Naive thymus-derived CD4-positive, alpha-beta T cell (primary cell): ENCODE measurements around the gene LAMTOR1. TPM values are rescaled to one million over a fixed set of nuclear protein-coding genes. Genes with fewer than 3 reads are reported as not detected.

Experiments used
- ATAC-seq: fragments of 150-1000 bp; cut with Tn5 transposase; 2 replicates; pipeline ENCODE4 v1.10.0; 2021; ENCODE audit warnings: mild to moderate bottlenecking, moderate library complexity
- CTCF ChIA-PET: fragments of 350-600 bp; sonication (Branson Sonifier 250); formaldehyde crosslinking; loops from one replicate; lab custom pipeline; 2021; ENCODE audit warnings: antibody characterized with exemption; lab: Charles Lee
- POLR2A ChIA-PET: fragments of 350-600 bp; sonication (Branson Sonifier 250); formaldehyde crosslinking; loops from one replicate; lab custom pipeline; 2021; ENCODE audit warnings: antibody characterized with exemption, inconsistent platforms; lab: Charles Lee
- DNase-seq, 9 donors: peaks; one replicate each; pipeline versions ENCODE4 v3.0.0 to v3.0.0-alpha.2; 2020 to 2022; ENCODE audit warnings: mixed read lengths in 1 of 9
- H3K27ac ChIP-seq: one replicate; pipeline ENCODE4 v1.7.0; 2013; ENCODE audit warnings: mild to moderate bottlenecking, low read depth, low read length, moderate library complexity
- H3K27me3 ChIP-seq, 2 donors: one replicate each; pipeline ENCODE4 v1.7.0; 2013; ENCODE audit warnings: low read length in 2 of 2, mild to moderate bottlenecking in 2 of 2, moderate library complexity in 2 of 2; ENCODE audit not compliant: control insufficient read depth in 2 of 2, insufficient read depth in 2 of 2
- H3K36me3 ChIP-seq, 3 experiments: 1 replicate in 2 of 3; 2 replicates in 1 of 3; pipeline ENCODE4 v1.7.0; 2013; ENCODE audit warnings: low read length in 3 of 3, mild to moderate bottlenecking in 3 of 3, moderate library complexity in 1 of 3; ENCODE audit not compliant: insufficient read depth in 3 of 3, control insufficient read depth in 2 of 3
- H3K4me1 ChIP-seq, 2 donors: one replicate each; pipeline ENCODE4 v1.7.0; 2013; ENCODE audit warnings: low read length in 2 of 2, mild to moderate bottlenecking in 2 of 2, moderate library complexity in 1 of 2; ENCODE audit not compliant: control insufficient read depth in 2 of 2, insufficient read depth in 2 of 2
- H3K4me3 ChIP-seq: 2 replicates; pipeline ENCODE4 v1.7.0; 2013; ENCODE audit warnings: mild to moderate bottlenecking, low read length
- H3K9me3 ChIP-seq, 3 experiments: 1 replicate in 2 of 3; 2 replicates in 1 of 3; pipeline ENCODE4 v1.7.0; 2013; ENCODE audit warnings: low read length in 3 of 3; ENCODE audit not compliant: control insufficient read depth in 2 of 3
- H3K27ac Mint-ChIP-seq, 9 donors: one replicate each; pipeline ENCODE4 v1.8.0; 2020 to 2022; ENCODE audit warnings: mixed read lengths in 9 of 9, mild to moderate bottlenecking in 8 of 9, moderate library complexity in 5 of 9, inconsistent platforms in 2 of 9
- H3K27me3 Mint-ChIP-seq, 5 donors: one replicate each; pipeline ENCODE4 v1.8.0; 2021 to 2022; ENCODE audit warnings: mixed read lengths in 5 of 5, mild to moderate bottlenecking in 1 of 5
- H3K36me3 Mint-ChIP-seq, 5 donors: one replicate each; pipeline ENCODE4 v1.8.0; 2020 to 2022; ENCODE audit warnings: mixed read lengths in 5 of 5, mild to moderate bottlenecking in 3 of 5, inconsistent platforms in 1 of 5
- H3K4me1 Mint-ChIP-seq, 7 donors: one replicate each; pipeline ENCODE4 v1.8.0; 2020 to 2022; ENCODE audit warnings: mixed read lengths in 7 of 7, mild to moderate bottlenecking in 3 of 7, inconsistent platforms in 1 of 7
- H3K4me3 Mint-ChIP-seq, 10 donors: one replicate each; pipeline ENCODE4 v1.8.0; 2020 to 2022; ENCODE audit warnings: mild to moderate bottlenecking in 10 of 10, mixed read lengths in 10 of 10, moderate library complexity in 6 of 10, inconsistent platforms in 2 of 10
- H3K9me3 Mint-ChIP-seq, 11 donors: one replicate each; pipeline ENCODE4 v1.8.0; 2020 to 2022; ENCODE audit warnings: mixed read lengths in 11 of 11, mild to moderate bottlenecking in 4 of 11, inconsistent platforms in 1 of 11, moderate library complexity in 1 of 11
- intact Hi-C, 2 donors: fragments of 100-400 bp; cut with micrococcal nuclease; formaldehyde crosslinking; loops; one replicate each; pipeline ENCODE4 v1.15.1; 2023
- polyA plus RNA-seq, 2 donors: library from polyadenylated mRNA; unstranded; fragments of 300-500 nt; fragmentation: Illumina TruSeq; gene quantifications; one replicate each; pipeline ENCODE4 v1.2.3, GENCODE V29; 2021
- total RNA-seq, 6 experiments: library from RNA in 5 of 6; stranded (reverse) in 5 of 6; gene quantifications; 1 replicate in 5 of 6; 2 replicates in 1 of 6; pipeline ENCODE4 v1.2.3 and lab custom pipeline; 2021 to 2026

Gene LAMTOR1
- total and polyA plus RNA-seq, 7 experiments from 2014 or later = 41.8 to 83.0 (median 69.7) TPM

- H3K27me3 Mint-ChIP-seq = peaks cover 9 to 19% (median 12%) of the 10 kb centered on the region in 5 donors
These were observed 20.1 kb upstream of the LAMTOR1 start for GRCh38 chr11:72123117-72123653.

GRCh38 chr11:72122607-72123006 is 19.5 kb upstream of the LAMTOR1 start:
- ChIA-PET POLR2A (no interaction called here), CTCF (no interaction called here)
- Mint-ChIP-seq H3K27ac (no peak overlapping the region), H3K27me3 (peaks cover 9 to 15% (median 13%) of the 10 kb centered on the region in 5 donors), H3K4me3 (no peak overlapping the region), H3K36me3 (peaks cover 0 to 8% (median 0%) of the 10 kb centered on the region in 5 donors), H3K9me3 (peaks cover 0 to 20% (median 0%) of the 10 kb centered on the region in 11 donors), H3K4me1 (peaks cover 0 to 6% (median 0%) of the 10 kb centered on the region in 7 donors)
- Histone ChIP-seq H3K27me3 (no peaks in the 10 kb centered on the region), H3K4me1 (no peaks in the 10 kb centered on the region), H3K9me3 (no peaks in the 10 kb centered on the region), H3K36me3 (no peaks in the 10 kb centered on the region), H3K27ac (no peak overlapping the region), H3K4me3 (no peak overlapping the region)
- ATAC-seq = no peak
- no peak for DNase-seq
- intact Hi-C loops = no loop called here

More at GRCh38 chr11:72123117-72123653, 20.1 kb upstream of the LAMTOR1 start:
- no peak overlapping the region for H3K4me3 Mint-ChIP-seq
- intact Hi-C loops = no loop called here
- Histone ChIP-seq H3K27ac (no peak overlapping the region), H3K9me3 (no peaks in the 10 kb centered on the region), H3K4me1 (no peaks in the 10 kb centered on the region), H3K27me3 (no peaks in the 10 kb centered on the region), H3K36me3 (no peaks in the 10 kb centered on the region), H3K4me3 (no peak overlapping the region)
- ATAC-seq (no peak), DNase-seq (no peak)
- peaks cover 0 to 6% (median 0%) of the 10 kb centered on the region in 7 donors for H3K4me1 Mint-ChIP-seq
- H3K36me3 Mint-ChIP-seq = peaks cover 0 to 12% (median 0%) of the 10 kb centered on the region in 5 donors
- POLR2A ChIA-PET = no interaction called here
- CTCF ChIA-PET = no interaction called here
- no peak overlapping the region for H3K27ac Mint-ChIP-seq
- peaks cover 0 to 26% (median 2%) of the 10 kb centered on the region in 11 donors for H3K9me3 Mint-ChIP-seq

- CTCF ChIA-PET = no interaction called here
- Mint-ChIP-seq H3K4me3 (no peak overlapping the region), H3K9me3 (peaks cover 0 to 6% (median 0%) of the 10 kb centered on the region in 11 donors), H3K4me1 (peaks cover 0 to 6% (median 0%) of the 10 kb centered on the region in 7 donors), H3K27me3 (peaks cover 9 to 20% (median 15%) of the 10 kb centered on the region in 5 donors), H3K36me3 (peaks cover 0 to 7% (median 0%) of the 10 kb centered on the region in 5 donors), H3K27ac (no peak overlapping the region)
- no peak for ATAC-seq
- intact Hi-C loops = no loop called here
- Histone ChIP-seq H3K4me1 (no peaks in the 10 kb centered on the region), H3K27me3 (no peaks in the 10 kb centered on the region), H3K27ac (no peak overlapping the region), H3K9me3 (no peaks in the 10 kb centered on the region), H3K4me3 (no peak overlapping the region), H3K36me3 (no peaks in the 10 kb centered on the region)
- no peak for DNase-seq
- POLR2A ChIA-PET = no interaction called here
These were observed 17.8 kb upstream of the LAMTOR1 start for GRCh38 chr11:72120930-72121329.

- Mint-ChIP-seq H3K27me3 (peaks cover 9 to 20% (median 10%) of the 10 kb centered on the region in 5 donors), H3K4me3 (no peak overlapping the region), H3K36me3 (peaks cover 0 to 4% (median 0%) of the 10 kb centered on the region in 5 donors), H3K9me3 (peaks cover 0 to 3% (median 0%) of the 10 kb centered on the region in 11 donors), H3K27ac (no peak overlapping the region), H3K4me1 (peaks cover 0 to 5% (median 0%) of the 10 kb centered on the region in 7 donors)
- Histone ChIP-seq H3K4me3 (no peak overlapping the region), H3K9me3 (no peaks in the 10 kb centered on the region), H3K27me3 (no peaks in the 10 kb centered on the region), H3K4me1 (no peaks in the 10 kb centered on the region), H3K36me3 (no peaks in the 10 kb centered on the region), H3K27ac (no peak overlapping the region)
- CTCF ChIA-PET = interaction anchor here (0.7 kb wide), 1 partner anchor 90 kb away, joined by 4 read pairs; no protein-coding TSS in a partner anchor
- DNase-seq (peak in 1 of 9 donors; percentile 1), ATAC-seq (no peak)
- intact Hi-C loops = loop anchor here in 1 of 2 donors (10.0 kb wide), 2 partner anchors 676 to 1914 kb away; partner anchors contain the start of genes FADD and STARD10
- POLR2A ChIA-PET = no interaction called here
These were observed 16.1 kb upstream of the LAMTOR1 start for GRCh38 chr11:72119198-72119597.

- Mint-ChIP-seq H3K4me3 (no peak overlapping the region), H3K27me3 (peaks cover 4 to 20% (median 9%) of the 10 kb centered on the region in 5 donors), H3K4me1 (peaks cover 10 to 23% (median 20%) of the 10 kb centered on the region in 7 donors), H3K9me3 (peaks cover 0 to 3% (median 0%) of the 10 kb centered on the region in 11 donors), H3K36me3 (peaks cover 0 to 4% (median 0%) of the 10 kb centered on the region in 5 donors), H3K27ac (no peak overlapping the region)
- H3K9me3 ChIP-seq = no peaks in the 10 kb centered on the region
- H3K27me3 ChIP-seq = no peaks in the 10 kb centered on the region
- no peaks in the 10 kb centered on the region for H3K36me3 ChIP-seq
- H3K4me1 ChIP-seq = peaks cover 12 to 14% of the 10 kb centered on the region in 2 donors
- ChIA-PET CTCF (interaction anchor here (0.7 kb wide), 1 partner anchor 55 kb away, joined by 3 read pairs; no protein-coding TSS in a partner anchor), POLR2A (interaction anchor here (0.6 kb wide), 1 partner anchor 170 kb away, joined by 4 read pairs; no protein-coding TSS in a partner anchor)
- no peak for ATAC-seq
- no peak overlapping the region for H3K27ac ChIP-seq
- DNase-seq = peak in 1 of 9 donors; percentile 2
- intact Hi-C loops = loop anchor here in 1 of 2 donors (10.0 kb wide), 2 partner anchors 679 to 1911 kb away; partner anchors contain the start of genes FADD and STARD10
- no peak overlapping the region for H3K4me3 ChIP-seq
These were observed 13.1 kb upstream of the LAMTOR1 start for GRCh38 chr11:72116019-72116755.

- ATAC-seq (no peak), DNase-seq (peak in 1 of 9 donors; percentile 1)
- peaks cover 0 to 12% (median 5%) of the 10 kb centered on the region in 5 donors for H3K27me3 Mint-ChIP-seq
- H3K4me1 Mint-ChIP-seq = peaks cover 13 to 29% (median 25%) of the 10 kb centered on the region in 7 donors
- POLR2A ChIA-PET = no interaction called here
- CTCF ChIA-PET = no interaction called here
- Histone ChIP-seq H3K36me3 (peaks cover 0 to 7% (median 4%) of the 10 kb centered on the region in 3 experiments), H3K4me1 (peaks cover 12 to 14% of the 10 kb centered on the region in 2 donors), H3K27ac (no peak overlapping the region), H3K9me3 (no peaks in the 10 kb centered on the region), H3K27me3 (no peaks in the 10 kb centered on the region), H3K4me3 (no peak overlapping the region)
- H3K4me3 Mint-ChIP-seq = no peak overlapping the region
- H3K9me3 Mint-ChIP-seq = peaks cover 0 to 3% (median 0%) of the 10 kb centered on the region in 11 donors
- H3K36me3 Mint-ChIP-seq = peaks cover 4 to 10% (median 6%) of the 10 kb centered on the region in 5 donors
- intact Hi-C loops = loop anchor here in 1 of 2 donors (10.0 kb wide), 2 partner anchors 680 to 1910 kb away; partner anchors contain the start of genes FADD and STARD10
- peak overlapping the region in 7 of 9 donors; percentile 2 to 98 (median 80) for H3K27ac Mint-ChIP-seq
These were observed 11.5 kb upstream of the LAMTOR1 start for GRCh38 chr11:72114570-72114969.
